Esophagus squamous epithelium (tissue), 4 donors: ENCODE results near the gene GALE.

Experiments used
- CTCF ChIP-seq, 6 experiments: fragments of 450-650 bp in 4 of 6; fragments of 200-600 bp in 2 of 6; sonication (generic) in 2 of 6; IDR thresholded peaks; one replicate each; pipeline ENCODE4 v1.5.1; 2016 to 2019; ENCODE audit warnings: antibody characterized with exemption in 6 of 6, mild to moderate bottlenecking in 4 of 6, moderate library complexity in 4 of 6
- POLR2A ChIP-seq, 4 donors: fragments of 450-650 bp; IDR thresholded peaks; one replicate each; pipeline ENCODE4 v1.6.1; 2017; ENCODE audit warnings: antibody characterized with exemption in 4 of 4, mild to moderate bottlenecking in 4 of 4, moderate library complexity in 3 of 4

- TF ChIP-seq CTCF (IDR thresholded peaks at IDR 0.05) (no peak), POLR2A (IDR thresholded peaks at IDR 0.05) (no peak)
Observed at GRCh38 chr1:23788695-23789094, 11.9 kb downstream of the GALE start.
